GM19463 (cell line): ENCODE data around the gene TLN1.

Experiments used
- ATAC-seq: cut with Tn5 transposase; IDR thresholded peaks from one replicate; pipeline ENCODE4 v1.9.1; 2021; ENCODE audit warnings: mild to moderate bottlenecking, moderate library complexity; ENCODE audit not compliant: unreplicated experiment

TLN1 gene, protein sequence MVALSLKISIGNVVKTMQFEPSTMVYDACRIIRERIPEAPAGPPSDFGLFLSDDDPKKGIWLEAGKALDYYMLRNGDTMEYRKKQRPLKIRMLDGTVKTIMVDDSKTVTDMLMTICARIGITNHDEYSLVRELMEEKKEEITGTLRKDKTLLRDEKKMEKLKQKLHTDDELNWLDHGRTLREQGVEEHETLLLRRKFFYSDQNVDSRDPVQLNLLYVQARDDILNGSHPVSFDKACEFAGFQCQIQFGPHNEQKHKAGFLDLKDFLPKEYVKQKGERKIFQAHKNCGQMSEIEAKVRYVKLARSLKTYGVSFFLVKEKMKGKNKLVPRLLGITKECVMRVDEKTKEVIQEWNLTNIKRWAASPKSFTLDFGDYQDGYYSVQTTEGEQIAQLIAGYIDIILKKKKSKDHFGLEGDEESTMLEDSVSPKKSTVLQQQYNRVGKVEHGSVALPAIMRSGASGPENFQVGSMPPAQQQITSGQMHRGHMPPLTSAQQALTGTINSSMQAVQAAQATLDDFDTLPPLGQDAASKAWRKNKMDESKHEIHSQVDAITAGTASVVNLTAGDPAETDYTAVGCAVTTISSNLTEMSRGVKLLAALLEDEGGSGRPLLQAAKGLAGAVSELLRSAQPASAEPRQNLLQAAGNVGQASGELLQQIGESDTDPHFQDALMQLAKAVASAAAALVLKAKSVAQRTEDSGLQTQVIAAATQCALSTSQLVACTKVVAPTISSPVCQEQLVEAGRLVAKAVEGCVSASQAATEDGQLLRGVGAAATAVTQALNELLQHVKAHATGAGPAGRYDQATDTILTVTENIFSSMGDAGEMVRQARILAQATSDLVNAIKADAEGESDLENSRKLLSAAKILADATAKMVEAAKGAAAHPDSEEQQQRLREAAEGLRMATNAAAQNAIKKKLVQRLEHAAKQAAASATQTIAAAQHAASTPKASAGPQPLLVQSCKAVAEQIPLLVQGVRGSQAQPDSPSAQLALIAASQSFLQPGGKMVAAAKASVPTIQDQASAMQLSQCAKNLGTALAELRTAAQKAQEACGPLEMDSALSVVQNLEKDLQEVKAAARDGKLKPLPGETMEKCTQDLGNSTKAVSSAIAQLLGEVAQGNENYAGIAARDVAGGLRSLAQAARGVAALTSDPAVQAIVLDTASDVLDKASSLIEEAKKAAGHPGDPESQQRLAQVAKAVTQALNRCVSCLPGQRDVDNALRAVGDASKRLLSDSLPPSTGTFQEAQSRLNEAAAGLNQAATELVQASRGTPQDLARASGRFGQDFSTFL (N-terminal part only)

DNA sequence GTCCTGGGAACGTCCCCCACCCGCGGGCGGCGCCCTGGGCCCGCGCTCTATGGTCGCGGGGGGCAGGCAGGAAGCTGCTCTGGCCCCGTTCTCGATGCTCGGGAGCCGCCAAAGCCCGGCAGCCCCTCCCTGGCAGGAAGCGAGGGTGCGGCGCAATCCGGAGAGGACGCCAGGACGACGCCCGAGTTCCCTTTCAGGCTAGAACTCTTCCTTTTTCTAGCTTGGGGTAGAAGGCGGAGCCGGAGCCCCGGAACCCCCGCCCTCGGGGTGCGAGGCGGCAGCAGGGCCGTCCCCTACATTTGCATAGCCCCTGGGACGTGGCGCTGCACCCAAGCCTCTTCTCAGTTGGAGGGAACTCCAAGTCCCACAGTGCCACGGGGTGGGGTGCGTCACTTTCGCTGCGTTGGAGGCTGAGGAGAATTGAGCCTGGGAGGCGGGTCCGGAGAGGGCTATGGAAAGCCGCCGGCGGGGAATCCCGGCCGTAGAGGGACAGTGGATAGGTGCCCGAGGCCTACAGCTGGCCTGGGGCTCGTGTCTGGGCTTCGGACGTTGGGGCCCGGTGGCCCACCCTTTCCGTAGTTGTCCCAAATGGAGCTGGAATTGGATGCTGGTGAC, at the start of gene TLN1, which contains the start of gene CREB3:
Gene TLN1, minus strand, starts transcription at position 11 of the 615 bp plus-strand sequence. CDS start 6,501 bp downstream, outside the sequence.
Gene CREB3, plus strand, starts transcription at position 482 of the 615 bp plus-strand sequence. Its CDS starts 107 bp downstream, at position 589.
- ATAC-seq, result peak; percentile 75

DNA sequence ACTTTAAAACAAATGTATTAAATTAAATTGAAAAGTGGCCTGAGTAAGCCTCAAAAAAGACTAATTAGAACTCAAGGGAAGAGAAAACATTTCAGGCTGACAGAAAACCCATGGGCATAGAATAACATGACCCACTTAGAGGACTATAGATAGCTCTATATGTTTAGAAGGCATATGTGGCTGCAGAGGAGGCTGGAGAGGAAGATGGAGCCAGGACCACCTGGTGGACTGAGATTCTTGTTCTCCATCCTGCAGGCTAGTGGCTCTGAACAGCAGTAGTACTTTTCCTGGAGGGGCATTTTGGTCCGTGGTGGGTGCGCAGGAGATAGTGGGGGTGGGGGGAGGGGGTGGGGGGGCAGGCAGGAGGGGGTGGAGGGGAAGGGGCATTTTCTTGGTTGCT, 49.1 kb upstream of the TLN1 start:
- ATAC-seq, result no peak

- ATAC-seq, result no peak
Observed at GRCh38 chr9:35778496-35778895, 46.5 kb upstream of the TLN1 start.

DNA sequence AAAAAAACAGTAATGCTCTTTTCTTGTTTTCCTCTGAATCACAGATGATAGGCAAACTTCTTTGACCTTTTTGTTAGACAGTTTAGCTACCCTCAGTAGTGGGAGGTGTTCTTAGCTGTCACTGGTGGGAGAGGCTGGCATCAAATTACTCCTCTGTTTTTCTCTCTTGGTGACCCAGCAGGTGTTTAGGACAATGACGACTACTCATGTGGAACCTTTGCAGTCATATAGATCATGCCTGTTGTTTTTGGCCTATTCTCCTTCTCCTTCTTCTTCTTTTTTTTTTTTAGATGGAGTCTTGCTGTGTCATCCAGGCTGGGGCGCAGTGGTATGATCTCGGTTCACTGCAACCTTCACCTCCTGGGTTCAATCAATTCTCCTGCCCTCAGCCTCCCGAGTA, 44.0 kb upstream of the TLN1 start:
- ATAC-seq, result no peak

DNA sequence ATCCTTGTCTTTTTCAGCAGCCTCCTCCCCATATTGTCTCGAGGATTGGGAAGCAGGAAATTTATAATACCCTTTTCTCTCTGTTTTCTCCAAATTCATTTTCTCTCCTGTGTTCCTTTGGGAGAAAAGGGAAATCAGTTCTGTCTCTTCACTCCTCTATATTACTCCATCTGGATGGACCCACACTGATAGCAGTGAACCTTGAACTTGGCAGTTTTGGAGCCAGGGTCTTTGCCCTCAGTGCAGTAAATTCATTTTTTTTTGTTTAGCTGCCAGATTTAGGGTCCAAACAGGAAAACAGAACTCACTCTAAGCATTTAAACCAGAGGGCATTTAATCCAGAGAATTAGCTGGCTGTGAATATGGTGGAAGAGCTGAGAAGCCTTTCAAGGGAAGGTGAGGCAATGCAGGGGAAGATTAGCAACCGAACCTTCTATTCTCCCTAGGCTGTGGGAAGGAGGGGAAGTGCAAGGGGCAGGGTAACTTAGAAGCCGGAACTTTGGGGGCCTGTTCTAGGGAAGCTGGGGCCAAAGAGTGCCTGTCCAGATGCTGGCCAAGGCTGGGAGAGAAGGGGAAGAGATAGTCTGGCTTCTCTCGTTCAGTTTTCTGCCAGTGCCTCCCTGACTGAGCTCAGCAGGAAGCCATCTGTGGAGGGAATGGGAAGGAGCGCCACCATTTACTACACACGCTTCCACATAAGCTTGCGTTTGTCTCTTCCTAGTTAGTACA, 43.1 kb upstream of the TLN1 start:
- ATAC-seq, result no peak

- no peak for ATAC-seq
Observed at GRCh38 chr9:35771943-35772342, 39.9 kb upstream of the TLN1 start.

- ATAC-seq, result no peak
Observed at GRCh38 chr9:35771534-35771933, 39.5 kb upstream of the TLN1 start.

- ATAC-seq, result no peak
Observed at GRCh38 chr9:35771075-35771433, 39.1 kb upstream of the TLN1 start.

DNA sequence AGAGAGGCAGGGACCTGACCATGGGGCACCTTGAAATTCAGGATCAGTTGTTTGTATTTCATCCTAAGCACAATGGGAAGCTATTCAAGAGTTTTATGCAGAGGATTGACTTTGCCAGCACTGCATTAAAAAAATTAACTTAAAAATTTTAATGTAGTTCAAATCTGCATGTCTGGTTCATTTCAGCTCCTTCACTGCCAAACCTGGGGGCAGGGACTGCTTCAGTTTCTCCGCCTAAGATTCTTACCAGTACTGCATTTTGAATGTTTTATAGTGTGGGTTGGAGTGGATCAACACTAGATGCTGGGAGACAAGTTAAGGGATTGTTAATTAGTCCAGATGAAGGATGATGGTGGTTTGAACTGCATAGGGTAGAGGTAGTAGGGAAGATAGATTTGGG, 37.8 kb upstream of the TLN1 start:
- ATAC-seq, result no peak

GRCh38 chr9:35767458-35767857, 35.5 kb upstream of the TLN1 start:
- ATAC-seq, result no peak

- no peak for ATAC-seq
Observed at GRCh38 chr9:35766997-35767396, 35.0 kb upstream of the TLN1 start.

- ATAC-seq, result no peak
Observed at GRCh38 chr9:35763803-35764202, 31.8 kb upstream of the TLN1 start.

DNA sequence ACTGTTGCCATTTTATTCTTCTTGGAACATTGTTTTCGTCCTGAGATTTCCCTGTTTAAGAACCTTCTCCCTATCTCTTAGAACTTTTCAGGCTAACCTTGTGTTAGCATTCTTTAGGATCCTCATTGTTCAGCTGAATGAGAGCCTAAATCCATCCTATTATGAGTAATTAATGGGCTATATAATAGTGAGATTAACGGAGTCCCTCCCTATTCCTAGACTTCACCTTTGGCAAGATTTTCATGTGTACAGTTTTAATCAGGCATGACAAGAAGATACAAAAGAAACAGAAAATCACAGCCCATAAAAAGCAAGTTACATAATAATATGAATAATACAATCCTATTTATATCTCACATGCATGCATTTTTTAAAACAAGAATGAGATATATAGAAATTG, 31.2 kb upstream of the TLN1 start:
- ATAC-seq, result no peak

DNA sequence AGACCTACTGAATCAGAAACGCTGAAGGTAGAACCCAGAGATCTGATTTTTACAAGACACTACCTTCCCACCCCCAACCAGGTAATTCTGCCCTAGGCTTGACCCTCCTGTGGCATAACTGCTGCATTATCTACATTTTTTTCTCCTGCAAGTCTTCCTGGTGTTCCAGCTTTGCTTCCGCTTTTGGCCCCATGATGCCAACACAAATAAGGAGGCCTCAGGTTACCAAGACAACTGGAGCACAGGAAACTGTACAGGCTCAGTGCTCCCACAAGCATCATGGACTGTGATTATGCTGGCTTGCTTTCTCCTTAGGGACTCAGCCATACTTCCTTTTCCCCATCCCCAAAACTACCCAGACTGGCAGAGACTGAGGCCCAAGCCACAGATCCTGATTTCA, 28.7 kb upstream of the TLN1 start:
- ATAC-seq, result no peak

- no peak for ATAC-seq
Observed at GRCh38 chr9:35759795-35760194, 27.8 kb upstream of the TLN1 start.

- no peak for ATAC-seq
Observed at GRCh38 chr9:35758475-35759050, 26.6 kb upstream of the TLN1 start.

DNA sequence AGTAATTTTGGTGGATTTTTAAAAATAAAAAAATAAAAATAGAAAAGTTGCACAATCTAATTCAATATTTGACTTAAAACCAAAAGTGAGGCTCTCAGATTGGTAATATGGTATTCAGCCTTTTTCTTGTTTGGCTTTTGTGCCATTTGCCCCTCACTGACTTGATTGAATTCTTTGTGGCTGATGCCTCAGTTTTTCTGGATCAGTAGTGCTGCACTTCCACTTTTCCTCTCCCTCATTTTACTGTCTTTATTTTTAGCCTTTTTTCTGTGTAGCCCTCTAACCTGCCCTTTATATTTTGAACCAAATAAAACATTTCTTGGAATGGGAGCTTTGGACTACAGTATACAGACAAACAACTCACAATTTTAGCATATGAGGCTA, 25.9 kb upstream of the TLN1 start:
- no peak for ATAC-seq

GRCh38 chr9:35757226-35757891, 25.4 kb upstream of the TLN1 start:
- peak; percentile 43 for ATAC-seq
